SU-DHL-6 (cell line): ENCODE data around the gene FEM1B.

ENCODE experiments used
- H2AFZ ChIP-seq: fragments of 200-600 bp; sonication (generic); 2 replicates; pipeline ENCODE4 v1.6.1; 2014; ENCODE audit warnings: low read depth, mild to moderate bottlenecking, moderate library complexity, mixed read lengths, antibody characterized with exemption, low read length; ENCODE audit not compliant: severe bottlenecking
- H3F3A ChIP-seq: fragments of 200-600 bp; shearing (Covaris generic); 2 replicates; pipeline ENCODE4 v1.6.0; 2016; ENCODE audit warnings: antibody characterized with exemption, mild to moderate bottlenecking; ENCODE audit not compliant: insufficient read depth
- H3K27ac ChIP-seq: fragments of 200-600 bp; sonication (generic); 2 replicates; pipeline ENCODE4 v1.5.1; 2016; ENCODE audit warnings: low read depth, mild to moderate bottlenecking, low read length, moderate library complexity, mixed read lengths
- H3K27me3 ChIP-seq: fragments of 200-600 bp; sonication (generic), shearing (Covaris generic); 2 replicates; pipeline ENCODE4 v1.6.0; 2014; ENCODE audit warnings: mild to moderate bottlenecking, low read length
- H3K36me3 ChIP-seq: fragments of 200-600 bp; sonication (generic); 2 replicates; pipeline ENCODE4 v1.6.1; 2014; ENCODE audit warnings: mild to moderate bottlenecking, low read length, mixed read lengths
- H3K4me2 ChIP-seq: fragments of 300-600, 200-600 bp; shearing (Covaris generic), sonication (generic); 2 replicates; pipeline ENCODE4 v1.6.0; 2014; ENCODE audit warnings: low read length, low read depth, mild to moderate bottlenecking; ENCODE audit not compliant: poor library complexity, severe bottlenecking
- H3K4me3 ChIP-seq: fragments of 200-600 bp; sonication (generic); 2 replicates; pipeline ENCODE4 v1.5.1; 2014; ENCODE audit warnings: antibody characterized with exemption, low read length, mild to moderate bottlenecking, mixed read lengths; ENCODE audit not compliant: insufficient read depth, poor library complexity, severe bottlenecking
- H3K79me2 ChIP-seq: fragments of 200-600 bp; sonication (generic); 2 replicates; pipeline ENCODE4 v1.6.1; 2014; ENCODE audit warnings: mild to moderate bottlenecking, low read length, moderate library complexity; ENCODE audit not compliant: insufficient read depth
- H3K9ac ChIP-seq: fragments of 200-600 bp; sonication (generic); 2 replicates; pipeline ENCODE4 v1.7.0; 2014; ENCODE audit warnings: mild to moderate bottlenecking, low read length
- H3K9me2 ChIP-seq: fragments of 200-600 bp; sonication (generic); replicated peaks from 2 replicates; pipeline ENCODE4 v1.6.1; 2014; ENCODE audit warnings: low read length; ENCODE audit not compliant: insufficient read depth
- H3K9me3 ChIP-seq: fragments of 200-600 bp; sonication (generic); 2 replicates; pipeline ENCODE4 v1.6.1; 2014; ENCODE audit warnings: low read length, mixed read lengths; ENCODE audit not compliant: insufficient read depth
- H4K20me1 ChIP-seq: fragments of 200-600 bp; sonication (generic); 2 replicates; pipeline ENCODE4 v1.6.1; 2014; ENCODE audit warnings: low read depth, mild to moderate bottlenecking, antibody characterized with exemption, low read length, moderate library complexity, mixed read lengths
- CTCF ChIP-seq: fragments of 200-600 bp; sonication (generic); IDR thresholded peaks from one replicate; pipeline ENCODE4 v1.5.1; 2017; ENCODE audit warnings: antibody characterized with exemption, mild to moderate bottlenecking, low read length, moderate library complexity; ENCODE audit not compliant: insufficient read depth, poor library complexity, severe bottlenecking
- EZH2phosphoT487 ChIP-seq: fragments of 200-600 bp; sonication (generic), shearing (Covaris generic); conservative IDR thresholded peaks from 2 replicates; pipeline ENCODE4 v1.6.1; 2018; ENCODE audit warnings: mild to moderate bottlenecking, antibody characterized with exemption, low read length, moderate library complexity, mixed read lengths

FEM1B gene

DNA sequence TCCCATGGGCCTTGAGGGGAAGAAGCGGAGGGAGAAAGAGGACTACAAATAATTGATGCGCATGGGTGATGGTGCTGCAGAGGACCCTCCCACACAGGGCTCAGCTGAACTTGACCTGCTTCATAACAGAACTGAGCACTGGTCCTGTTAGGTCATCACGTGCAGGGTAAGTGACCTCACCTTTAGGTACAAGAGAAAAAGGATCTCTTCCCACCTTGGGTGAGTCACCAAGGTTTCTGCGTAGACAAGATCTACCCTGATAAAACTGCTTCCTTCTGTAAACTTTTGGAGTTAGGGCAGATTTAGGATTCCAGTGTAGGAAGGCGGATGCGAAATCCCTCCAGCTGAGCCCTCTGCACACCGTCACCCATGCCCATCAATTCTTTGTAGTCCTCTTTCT, 67.1 kb downstream of the FEM1B start:
- no peaks in the 10 kb centered on the region for H3K36me3 ChIP-seq

More for the DNA sequence above, 67.1 kb downstream of the FEM1B start:
- no peak for TF ChIP-seq EZH2phosphoT487
- no peak for TF ChIP-seq CTCF
- Histone ChIP-seq H3K9me2 (no peaks in the 10 kb centered on the region), H3K4me2 (no peak overlapping the region), H3K27ac (no peak overlapping the region), H3K9me3 (no peaks in the 10 kb centered on the region), H4K20me1 (no peaks in the 10 kb centered on the region), H3K4me3 (no peak overlapping the region), H3K79me2 (no peaks in the 10 kb centered on the region), H3K9ac (no peak overlapping the region), H3K27me3 (no peaks in the 10 kb centered on the region), H3F3A (no peaks in the 10 kb centered on the region), H2AFZ (no peak overlapping the region)
